ENCODE results near the gene TMEM95.
"Not testable (repeated sequence)": the region's sequence is repeated elsewhere in the genome, so short reads cannot be mapped to it uniquely, and the experiment has no call there.

TMEM95 gene

GRCh38 chr17:7347630-7348477 is 7.1 kb upstream of the TMEM95 start:
- no peak for DNase-seq

GRCh38 chr17:7348478-7349242 is 6.3 kb upstream of the TMEM95 start:
- DNase-seq: no peak

- DNase-seq: peak; percentile 97
Measured at GRCh38 chr17:7351665-7352502, 3.1 kb upstream of the TMEM95 start, which contains the start of gene KCTD11. Gene KCTD11 (plus strand): TSS chr17:7352162.

GRCh38 chr17:7352503-7352889 is 2.5 kb upstream of the TMEM95 start:
- no peak for DNase-seq

- DNase-seq: no peak
Measured at GRCh38 chr17:7352910-7353635, 1.9 kb upstream of the TMEM95 start.

- peak; percentile 63 for DNase-seq
Measured at GRCh38 chr17:7354262-7354843, 603 bp upstream of the TMEM95 start.

- DNase-seq: no peak
Measured at GRCh38 chr17:7355573-7355972, 617 bp downstream of the TMEM95 start.

GRCh38 chr17:7356072-7356549 is 1.2 kb downstream of the TMEM95 start:
- peak; percentile 94 for DNase-seq

GRCh38 chr17:7356756-7357155 is 1.8 kb downstream of the TMEM95 start:
- no peak for DNase-seq

- DNase-seq: no peak
Measured at GRCh38 chr17:7357381-7357780, 2.4 kb downstream of the TMEM95 start.

GRCh38 chr17:7361906-7362305 is 7.0 kb downstream of the TMEM95 start:
- no peak for DNase-seq

- no peak for DNase-seq
Measured at GRCh38 chr17:7363311-7363710, 8.4 kb downstream of the TMEM95 start.

- DNase-seq: not testable (repeated sequence)
Measured at GRCh38 chr17:7365963-7366362, 11.0 kb downstream of the TMEM95 start.

GRCh38 chr17:7367083-7367482 is 12.1 kb downstream of the TMEM95 start:
- no peak for DNase-seq

- DNase-seq: no peak
Measured at GRCh38 chr17:7367918-7368598, 13.1 kb downstream of the TMEM95 start.

GRCh38 chr17:7368599-7368994 is 13.6 kb downstream of the TMEM95 start:
- DNase-seq: not testable (repeated sequence)

GRCh38 chr17:7369825-7370224 is 14.9 kb downstream of the TMEM95 start:
- no peak for DNase-seq

GRCh38 chr17:7370853-7371252 is 15.9 kb downstream of the TMEM95 start:
- DNase-seq: no peak

GRCh38 chr17:7374353-7374752 is 19.4 kb downstream of the TMEM95 start:
- no peak for DNase-seq

GRCh38 chr17:7379134-7379533 is 24.2 kb downstream of the TMEM95 start:
- no peak for DNase-seq

GRCh38 chr17:7380321-7380720 is 25.4 kb downstream of the TMEM95 start:
- DNase-seq: peak; percentile 54

All from DMS53 (cell line).